Lung (tissue), 12 donors: ENCODE data around the gene ITIH3. TPM values are rescaled to one million over a fixed set of nuclear protein-coding genes. Genes with fewer than 3 reads are reported as not detected.

Source experiments
- ATAC-seq: fragments of 200-7000 bp; cut with Tn5 transposase; one replicate; pipeline ENCODE4 v1.9.1; 2020; ENCODE audit warnings: moderate number of reproducible peaks; ENCODE audit not compliant: insufficient read depth, low FRiP score
- DNase-seq, 3 donors: peaks; one replicate each; pipeline ENCODE4 v3.0.0-alpha.2; 2013 to 2017
- H3K27ac ChIP-seq, 2 donors: one replicate each; pipeline ENCODE4 v1.5.1; 2013; ENCODE audit warnings: mild to moderate bottlenecking in 2 of 2, moderate library complexity in 2 of 2, control low read depth in 1 of 2, inconsistent platforms in 1 of 2, low read depth in 1 of 2, low read length in 1 of 2
- H3K27me3 ChIP-seq, 3 donors: one replicate each; pipeline ENCODE4 v1.5.1; 2013; ENCODE audit warnings: low read length in 2 of 3; ENCODE audit not compliant: control insufficient read depth in 3 of 3, insufficient read depth in 3 of 3
- H3K36me3 ChIP-seq, 4 donors: one replicate each; pipeline ENCODE4 v1.5.1; 2013; ENCODE audit warnings: low read length in 4 of 4, mild to moderate bottlenecking in 1 of 4, moderate library complexity in 1 of 4; ENCODE audit not compliant: control insufficient read depth in 4 of 4, insufficient read depth in 4 of 4
- H3K4me1 ChIP-seq, 5 donors: one replicate each; pipeline ENCODE4 v1.5.1; 2013; ENCODE audit warnings: low read length in 5 of 5, mild to moderate bottlenecking in 2 of 5, moderate library complexity in 1 of 5; ENCODE audit not compliant: control insufficient read depth in 5 of 5, insufficient read depth in 5 of 5
- H3K4me3 ChIP-seq: one replicate; pipeline ENCODE4 v1.5.1; 2013; ENCODE audit warnings: mild to moderate bottlenecking, control low read depth, moderate library complexity
- H3K9ac ChIP-seq, 2 donors: one replicate each; pipeline ENCODE4 v1.5.1; 2013; ENCODE audit warnings: low read length in 2 of 2, control low read depth in 1 of 2; ENCODE audit not compliant: insufficient read depth in 1 of 2
- H3K9me3 ChIP-seq, 4 donors: one replicate each; pipeline ENCODE4 v1.5.1; 2013; ENCODE audit warnings: low read length in 3 of 4, mild to moderate bottlenecking in 1 of 4, moderate library complexity in 1 of 4; ENCODE audit not compliant: control insufficient read depth in 4 of 4, insufficient read depth in 3 of 4
- CTCF ChIP-seq: IDR thresholded peaks from 2 replicates; pipeline ENCODE4 v1.5.1; 2012; ENCODE audit warnings: mild to moderate bottlenecking; ENCODE audit errors: control extremely low read depth, extremely low read depth
- WGBS, 2 donors: extraction: QIAGEN DNeasy Blood & Tissue Kit; methylation state at CpG; one replicate each; pipeline ENCODE4 v1.1.7; 2013; 5-methylcytosine and 5-hydroxymethylcytosine counted together
- polyA plus RNA-seq, 2 donors: library from polyadenylated mRNA; stranded (reverse); fragments of 200-250 nt; gene quantifications; one replicate each; pipeline ENCODE4 v1.2.1, GENCODE V29; 2013
- total RNA-seq, 2 donors: library from RNA; depleted of rRNA in 1 of 2; stranded (reverse); fragments of >200 nt in 1 of 2; gene quantifications; one replicate each; pipeline ENCODE4 v1.2.1, GENCODE V29; 2014 to 2021
- donor health status: control.
- donor health status: control.
- donor health status: Bipolar disorder and iron deficiency.
- donor health status: healthy.
- donor health status: DM: yes; HTN: yes; CAD: no.

The ITIH3 gene
- total and polyA plus RNA-seq, 4 donors: 0.54 to 3.2 (median 1.7) TPM

- H3K9ac ChIP-seq: no peak overlapping the region
- H3K36me3 ChIP-seq: no peaks in the 10 kb centered on the region
- WGBS, 2 donors: 75 to 85% methylated on average over 17 of the region's 17 CpGs
- H3K4me3 ChIP-seq: no peak overlapping the region
- TF ChIP-seq CTCF: no peak
- H3K27me3 ChIP-seq: no peaks in the 10 kb centered on the region
- DNase-seq (peak in 1 of 3 donors; percentile 30), ATAC-seq (no peak)
- no peaks in the 10 kb centered on the region for H3K4me1 ChIP-seq
- H3K9me3 ChIP-seq: no peaks in the 10 kb centered on the region
- H3K27ac ChIP-seq: no peak overlapping the region
Observed at GRCh38 chr3:52787672-52788625, 6.6 kb upstream of the ITIH3 start.

DNA sequence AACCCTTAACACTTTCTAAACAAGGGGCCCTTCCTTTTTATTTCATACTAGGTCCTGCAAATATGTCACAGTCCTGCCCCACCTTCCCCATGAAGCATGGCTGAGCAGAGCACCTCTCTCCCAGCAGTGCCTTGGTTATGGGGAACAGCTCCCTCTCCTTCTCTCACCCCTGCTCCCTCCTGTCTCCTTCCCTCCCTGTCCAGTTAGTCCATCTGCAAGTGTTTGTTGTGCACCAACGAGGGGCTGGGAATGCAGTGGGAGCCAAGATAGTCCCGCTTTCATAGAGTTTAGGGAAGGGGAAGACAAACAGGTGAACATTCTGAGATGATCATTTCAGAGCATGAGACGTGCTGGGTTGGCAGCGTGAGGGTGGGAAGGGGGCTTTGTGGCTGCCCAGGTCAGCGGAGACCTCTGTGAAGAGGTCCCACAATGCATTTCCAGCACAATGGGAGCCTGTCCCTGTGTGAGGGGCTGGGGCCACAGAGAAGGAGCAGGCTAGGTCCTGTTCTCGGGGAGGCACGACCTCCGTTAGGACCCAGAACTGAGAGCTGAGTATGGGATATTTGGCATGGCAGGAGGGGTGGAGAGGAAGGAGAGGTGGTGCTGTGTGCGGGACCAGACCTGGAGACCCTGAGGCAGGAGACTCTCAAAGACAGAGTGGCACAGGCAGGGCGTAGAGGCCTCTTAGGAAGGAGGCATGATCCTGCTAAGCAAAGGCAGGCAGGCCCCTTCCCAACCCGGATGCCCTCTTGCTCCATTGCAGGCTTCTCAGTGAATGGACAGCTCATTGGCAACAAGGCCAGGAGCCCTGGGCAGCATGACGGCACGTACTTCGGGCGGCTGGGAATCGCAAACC lies 5.5 kb upstream of the ITIH3 start:
- Histone ChIP-seq H3K27me3 (no peaks in the 10 kb centered on the region), H3K9ac (no peak overlapping the region), H3K36me3 (no peaks in the 10 kb centered on the region), H3K9me3 (no peaks in the 10 kb centered on the region), H3K4me3 (no peak overlapping the region), H3K27ac (no peak overlapping the region), H3K4me1 (no peaks in the 10 kb centered on the region)
- no peak for TF ChIP-seq CTCF
- 82 to 90% methylated on average over 16 of the region's 16 CpGs for WGBS, 2 donors
- DNase-seq (no peak), ATAC-seq (no peak)

- WGBS, 2 donors: 88 to 93% methylated on average over 6 of the region's 6 CpGs
- TF ChIP-seq CTCF: no peak
- H3K27ac ChIP-seq: no peak overlapping the region
- H3K4me3 ChIP-seq: no peak overlapping the region
- no peaks in the 10 kb centered on the region for H3K27me3 ChIP-seq
- no peak overlapping the region for H3K9ac ChIP-seq
- H3K36me3 ChIP-seq: no peaks in the 10 kb centered on the region
- H3K4me1 ChIP-seq: no peaks in the 10 kb centered on the region
- H3K9me3 ChIP-seq: no peaks in the 10 kb centered on the region
- DNase-seq: no peak
- no peak for ATAC-seq
Observed at GRCh38 chr3:52789746-52790040, 4.9 kb upstream of the ITIH3 start.
